T-helper 1 cell treated with Interleukin-12 subunit alpha and Interleukin-12 subunit beta and Interleukin-4 antibody, amounts not matched to agents 30 ng/mL and 1 ng/mL, for 36 hours (primary cell): ENCODE data around the gene XPNPEP2. TPM values are rescaled to one million over a fixed set of nuclear protein-coding genes. Genes with fewer than 3 reads are reported as not detected.

Experiments
- intact Hi-C: fragments of 100-400 bp; cut with micrococcal nuclease; formaldehyde crosslinking; loops from one replicate; pipeline ENCODE4 v1.15.1; 2024
- total RNA-seq: library from RNA; stranded (reverse); gene quantifications from 2 replicates; pipeline ENCODE4 v1.2.3, GENCODE V29; 2022

XPNPEP2 gene, protein sequence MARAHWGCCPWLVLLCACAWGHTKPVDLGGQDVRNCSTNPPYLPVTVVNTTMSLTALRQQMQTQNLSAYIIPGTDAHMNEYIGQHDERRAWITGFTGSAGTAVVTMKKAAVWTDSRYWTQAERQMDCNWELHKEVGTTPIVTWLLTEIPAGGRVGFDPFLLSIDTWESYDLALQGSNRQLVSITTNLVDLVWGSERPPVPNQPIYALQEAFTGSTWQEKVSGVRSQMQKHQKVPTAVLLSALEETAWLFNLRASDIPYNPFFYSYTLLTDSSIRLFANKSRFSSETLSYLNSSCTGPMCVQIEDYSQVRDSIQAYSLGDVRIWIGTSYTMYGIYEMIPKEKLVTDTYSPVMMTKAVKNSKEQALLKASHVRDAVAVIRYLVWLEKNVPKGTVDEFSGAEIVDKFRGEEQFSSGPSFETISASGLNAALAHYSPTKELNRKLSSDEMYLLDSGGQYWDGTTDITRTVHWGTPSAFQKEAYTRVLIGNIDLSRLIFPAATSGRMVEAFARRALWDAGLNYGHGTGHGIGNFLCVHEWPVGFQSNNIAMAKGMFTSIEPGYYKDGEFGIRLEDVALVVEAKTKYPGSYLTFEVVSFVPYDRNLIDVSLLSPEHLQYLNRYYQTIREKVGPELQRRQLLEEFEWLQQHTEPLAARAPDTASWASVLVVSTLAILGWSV
- total RNA-seq: 0.61 and 0.88 TPM in 2 replicates

DNA sequence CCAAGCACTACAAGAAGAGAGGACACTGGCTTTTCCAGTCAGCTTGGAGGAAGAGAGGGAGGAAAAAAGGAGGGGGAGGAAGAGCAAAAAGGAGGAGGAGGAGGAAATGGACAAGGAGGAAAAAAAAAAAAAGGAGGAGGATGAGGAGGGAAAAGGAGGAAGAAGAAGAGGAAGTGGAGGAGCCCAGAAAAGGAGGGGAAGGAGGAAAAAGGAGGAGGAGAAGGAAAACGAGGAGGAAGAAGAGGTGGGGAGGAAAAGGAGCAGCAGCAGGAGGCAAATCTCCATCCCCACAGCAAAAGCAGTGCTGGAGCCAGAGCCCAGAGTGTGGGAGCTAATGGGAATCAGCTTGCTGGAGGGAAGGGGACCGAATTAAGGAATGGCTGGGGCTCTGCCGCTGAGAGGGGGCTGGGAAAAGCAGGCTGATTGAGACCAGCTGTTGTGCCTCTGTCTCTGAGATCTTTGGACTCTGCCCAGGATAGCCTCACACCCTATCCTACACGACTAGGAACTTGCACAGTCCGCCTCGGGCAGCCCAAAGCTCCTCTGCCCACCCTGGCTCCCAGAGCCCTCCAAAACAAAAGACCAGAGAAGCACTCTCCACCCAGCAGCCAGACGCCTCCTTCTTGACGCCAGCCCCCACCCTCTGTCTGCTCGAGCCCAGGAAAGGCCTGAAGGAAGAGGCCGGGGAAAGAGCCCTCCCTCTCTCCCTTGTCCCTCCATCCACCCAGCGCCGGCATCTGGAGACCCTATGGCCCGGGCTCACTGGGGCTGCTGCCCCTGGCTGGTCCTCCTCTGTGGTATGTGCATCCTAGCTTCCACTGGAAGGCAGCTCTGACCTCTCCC, at the start of gene XPNPEP2:
TSS of gene XPNPEP2 (plus strand) at position 514 of the 843 bp plus-strand sequence. CDS start at position 749, 235 bp downstream.
- intact Hi-C loops: no loop called here

DNA sequence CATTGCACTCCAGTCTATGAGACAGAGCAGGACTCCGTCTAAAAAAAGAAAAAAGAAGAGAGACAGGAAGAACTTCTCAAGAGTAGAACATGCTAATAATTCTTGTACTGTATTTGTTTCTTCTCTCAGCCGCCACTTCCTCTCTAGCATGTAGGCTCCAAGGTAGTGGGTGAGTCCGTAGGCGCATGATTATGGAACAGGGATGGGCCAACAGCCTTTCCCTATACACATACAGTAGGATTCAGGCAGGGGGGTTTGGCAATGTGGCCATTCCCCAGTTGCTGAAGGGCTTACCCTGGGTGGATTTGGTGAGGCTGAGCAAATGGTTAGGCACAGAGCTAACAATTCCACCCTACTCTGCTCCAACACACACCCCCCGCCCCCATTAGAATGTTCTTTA, 49.0 kb upstream of the XPNPEP2 start:
- intact Hi-C loops: no loop called here

DNA sequence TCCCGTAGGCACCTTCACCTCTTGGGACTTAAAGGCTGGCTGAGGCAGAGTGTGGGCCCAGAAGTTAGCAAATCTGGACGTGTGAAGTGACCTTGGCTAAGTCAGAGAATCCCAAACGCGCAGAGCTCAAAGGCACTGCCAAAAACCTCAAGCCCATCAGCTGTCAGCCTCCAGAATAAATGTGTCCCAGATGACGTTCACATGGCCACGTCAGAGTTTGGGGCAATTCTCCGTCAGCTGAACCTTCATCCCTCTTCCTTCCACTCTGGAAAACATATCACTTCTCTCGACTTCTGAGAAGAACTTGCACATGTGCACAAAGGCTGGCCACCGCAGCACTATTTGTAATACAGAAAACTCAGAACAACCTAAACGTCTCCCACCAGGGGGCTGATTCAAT, 48.3 kb upstream of the XPNPEP2 start:
- intact Hi-C loops: no loop called here

DNA sequence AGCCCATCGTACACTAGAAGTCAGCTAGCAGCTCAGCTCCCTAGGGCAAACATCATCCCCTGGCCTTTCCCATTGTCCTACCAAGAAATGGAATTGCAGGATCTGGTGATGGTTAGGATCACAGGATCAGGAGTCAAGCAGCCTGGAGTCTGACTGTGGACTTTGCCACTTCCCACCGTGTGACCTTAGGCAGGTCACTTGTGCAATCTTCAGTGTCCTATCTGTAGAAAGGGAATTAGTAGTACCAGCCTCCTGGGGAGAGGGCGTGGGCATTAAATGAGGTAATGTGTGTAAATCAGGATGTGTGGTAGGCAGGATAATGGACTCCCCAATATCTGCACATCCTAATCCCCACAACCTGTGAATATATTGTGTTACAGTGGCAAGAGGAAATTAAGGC, 45.4 kb upstream of the XPNPEP2 start:
- intact Hi-C loops: no loop called here

DNA sequence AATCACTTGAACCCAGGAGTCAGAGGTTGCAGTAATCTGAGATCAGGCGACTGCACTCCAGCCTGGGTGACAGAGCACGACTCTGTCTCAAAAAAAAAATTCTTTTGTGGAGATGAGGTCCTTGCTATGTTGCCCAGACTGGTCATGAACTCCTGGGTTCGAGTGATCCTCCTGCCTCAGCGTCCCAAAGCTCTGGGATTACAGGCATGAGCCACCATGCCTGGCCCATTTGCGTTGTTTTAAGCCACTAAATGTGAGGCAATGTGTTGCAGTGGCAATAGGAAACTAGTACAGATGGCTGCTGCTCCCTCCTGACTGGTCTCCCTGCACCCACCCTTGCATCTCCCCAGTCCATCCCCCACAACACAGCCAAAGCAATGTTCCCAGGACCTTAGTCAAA, 44.0 kb upstream of the XPNPEP2 start:
- intact Hi-C loops: no loop called here

DNA sequence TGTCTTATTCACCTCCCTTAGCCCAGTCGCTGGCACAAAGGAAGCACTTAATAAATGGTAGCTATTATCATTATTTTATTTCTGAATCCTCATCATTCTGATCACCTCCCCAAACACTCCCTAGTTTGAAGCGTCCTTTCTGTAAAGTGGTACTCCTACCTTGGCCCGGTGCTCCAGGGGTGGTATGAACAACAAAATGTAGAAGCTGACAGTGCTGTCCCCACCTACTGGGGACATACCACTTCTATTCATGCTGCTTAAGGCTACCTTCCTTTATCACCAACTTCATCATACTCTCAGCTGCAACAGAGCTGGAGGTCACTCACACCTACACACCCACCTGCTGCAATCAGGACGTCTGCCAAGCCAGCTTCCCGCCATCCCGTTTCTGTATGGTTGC, 43.2 kb upstream of the XPNPEP2 start:
- intact Hi-C loops: no loop called here

DNA sequence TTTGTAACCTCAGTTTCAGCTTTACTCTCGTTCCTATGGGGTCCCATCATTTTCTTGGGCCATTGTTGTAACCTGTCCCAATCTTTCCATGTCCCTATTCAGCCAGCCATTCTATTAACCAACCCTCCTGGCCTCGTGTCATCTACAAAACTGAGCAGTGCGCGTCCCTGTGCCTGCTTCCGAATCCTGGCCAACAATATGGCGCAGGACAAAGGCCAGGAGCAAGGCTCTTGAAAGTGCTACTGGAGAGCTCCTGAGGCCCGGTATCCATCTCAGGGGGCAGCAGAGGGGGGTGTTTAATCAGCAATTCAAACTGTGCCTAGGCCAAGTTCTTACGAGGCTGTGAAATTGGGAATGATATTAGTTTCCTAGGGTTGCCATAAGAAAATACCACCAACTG, 42.8 kb upstream of the XPNPEP2 start:
- intact Hi-C loops: no loop called here

DNA sequence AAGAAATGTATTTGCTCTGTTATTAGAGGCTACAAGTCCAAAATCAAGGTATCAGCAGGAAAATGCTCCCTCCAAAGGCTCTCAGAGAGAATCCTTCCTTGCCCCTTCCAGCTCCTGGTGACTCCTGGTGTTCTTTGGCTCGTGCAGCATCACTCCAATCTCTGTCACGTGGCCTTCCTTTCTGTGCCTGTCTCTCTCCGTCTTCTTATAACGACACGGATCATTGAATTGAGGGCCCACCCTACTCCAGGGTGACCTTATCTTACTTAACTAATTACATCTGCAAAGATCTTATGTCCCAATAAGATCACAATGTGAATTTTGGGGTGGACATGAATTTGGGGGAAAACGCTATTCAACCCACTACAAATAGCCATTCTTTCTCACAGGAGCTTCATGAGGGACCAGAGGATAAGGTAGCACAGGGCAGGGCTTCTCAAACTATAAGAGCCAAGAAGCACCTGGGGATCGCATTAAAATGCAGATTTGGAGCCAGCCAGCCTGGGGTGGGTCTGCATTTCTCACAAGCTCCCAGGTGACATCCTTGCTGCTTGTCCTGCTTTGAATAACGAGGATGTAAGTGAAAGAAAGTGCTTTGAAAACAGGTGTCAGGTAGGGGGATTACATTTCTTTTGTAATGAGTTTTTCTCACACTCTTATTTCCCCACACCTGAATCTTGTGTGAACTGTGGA, 42.2 kb upstream of the XPNPEP2 start:
- intact Hi-C loops: no loop called here

DNA sequence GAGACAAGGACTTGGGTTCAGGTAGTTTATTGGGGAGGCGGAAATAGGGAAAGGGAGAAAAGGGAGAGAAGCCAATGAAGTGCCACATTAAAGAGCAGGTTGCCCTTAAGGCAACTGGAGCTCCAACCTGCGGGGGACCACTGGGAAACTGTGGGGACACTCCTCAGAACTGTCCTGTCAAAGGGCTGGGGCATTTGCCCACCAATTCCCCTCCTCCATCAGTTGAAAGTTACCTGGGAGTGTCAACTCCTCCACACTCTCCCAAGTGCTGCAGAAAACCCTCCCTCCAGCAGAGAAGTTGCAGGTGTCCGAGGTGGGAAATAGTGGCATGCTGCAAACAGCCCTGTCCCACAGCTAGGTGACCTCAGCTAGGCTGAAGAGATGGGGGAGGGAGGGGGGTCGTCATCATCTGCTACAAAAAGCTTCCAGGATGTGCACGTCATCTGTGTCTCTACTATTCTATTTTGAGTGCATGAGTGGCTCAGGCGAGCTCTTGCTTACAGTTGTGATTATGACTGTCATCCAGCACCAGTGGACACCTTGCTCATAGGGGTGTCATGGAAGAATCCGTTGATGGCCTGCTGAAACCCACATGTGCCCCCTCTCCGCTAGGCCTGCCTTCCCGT, 41.5 kb upstream of the XPNPEP2 start:
- intact Hi-C loops: no loop called here

DNA sequence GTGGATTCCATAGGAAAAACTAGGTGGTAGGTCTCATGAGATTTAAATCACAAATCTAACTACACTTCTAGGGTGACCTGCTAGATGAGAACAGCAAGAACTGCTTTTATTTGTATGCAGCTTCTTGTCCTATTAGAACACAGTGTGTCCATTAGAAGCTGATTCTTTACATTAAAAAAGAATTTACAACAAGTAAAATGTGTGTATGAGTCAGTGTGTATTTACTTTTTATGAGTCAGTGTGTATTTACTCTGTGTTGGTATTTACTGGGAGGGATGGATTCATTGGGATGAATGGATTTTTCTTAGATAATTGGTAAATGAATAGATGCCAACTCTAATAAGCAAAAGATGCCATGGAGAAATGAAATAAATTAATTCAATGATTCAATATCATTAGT, 40.6 kb upstream of the XPNPEP2 start:
- intact Hi-C loops: no loop called here

DNA sequence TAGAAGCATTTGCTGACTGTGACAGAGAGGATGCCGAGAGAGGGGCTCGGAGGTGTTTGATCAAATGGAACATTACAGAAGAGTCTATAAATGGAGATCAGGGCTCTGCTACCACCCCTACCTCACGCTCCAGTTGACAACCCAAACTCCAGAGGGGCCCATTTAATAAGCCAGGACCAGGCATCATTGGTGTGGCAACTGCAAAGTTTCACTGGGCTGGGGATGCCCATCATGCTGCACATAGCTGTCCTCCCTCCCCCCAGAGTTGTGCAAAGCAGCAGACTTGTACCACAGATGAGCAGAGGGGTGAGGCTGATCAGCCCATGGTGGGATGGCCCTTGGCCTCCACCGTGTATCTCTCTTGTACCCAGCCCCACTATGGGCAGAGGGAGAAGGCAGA, 38.2 kb upstream of the XPNPEP2 start:
- intact Hi-C loops: no loop called here

DNA sequence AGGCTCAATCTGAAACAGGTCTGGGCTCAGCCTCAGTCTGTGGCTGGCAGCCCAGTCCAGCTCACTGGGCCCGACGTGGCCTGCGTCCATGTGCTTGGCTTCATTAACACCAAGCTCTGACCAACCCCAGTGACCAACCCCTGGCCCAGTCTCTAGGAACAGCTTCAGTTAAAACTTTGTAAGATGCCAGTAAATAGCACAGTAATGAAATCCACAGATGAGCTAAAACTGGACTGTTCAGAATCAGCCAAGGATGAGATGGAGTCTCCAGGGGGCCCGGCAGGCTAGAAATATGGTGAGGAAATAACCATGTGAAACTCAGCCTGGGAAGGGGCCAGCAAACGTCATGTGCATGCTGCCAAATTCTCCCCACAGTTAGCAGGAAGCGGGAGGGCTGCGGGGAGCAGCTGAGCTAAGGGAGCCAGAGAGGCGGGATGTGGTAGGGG, 37.1 kb upstream of the XPNPEP2 start:
- intact Hi-C loops: no loop called here

DNA sequence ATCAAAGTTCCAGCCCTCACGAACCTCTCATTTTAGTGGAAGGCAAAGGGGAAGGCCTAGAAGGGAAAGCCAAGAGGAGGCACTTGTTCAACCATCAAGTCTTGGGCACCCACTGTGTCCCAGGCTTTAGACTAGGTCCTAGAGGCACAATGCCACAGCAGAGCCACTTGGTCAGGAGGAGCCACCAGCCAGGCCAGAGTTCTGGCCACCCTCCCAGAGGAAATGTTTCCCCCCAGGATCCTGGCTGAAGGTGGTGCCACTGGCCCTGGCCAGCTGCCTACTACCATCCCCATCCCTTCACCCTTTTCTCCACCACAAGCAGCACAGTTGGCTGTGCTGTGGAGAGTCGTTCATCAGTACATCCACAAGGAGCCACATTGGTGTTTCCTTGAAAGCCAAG, 34.3 kb upstream of the XPNPEP2 start:
- intact Hi-C loops: no loop called here

DNA sequence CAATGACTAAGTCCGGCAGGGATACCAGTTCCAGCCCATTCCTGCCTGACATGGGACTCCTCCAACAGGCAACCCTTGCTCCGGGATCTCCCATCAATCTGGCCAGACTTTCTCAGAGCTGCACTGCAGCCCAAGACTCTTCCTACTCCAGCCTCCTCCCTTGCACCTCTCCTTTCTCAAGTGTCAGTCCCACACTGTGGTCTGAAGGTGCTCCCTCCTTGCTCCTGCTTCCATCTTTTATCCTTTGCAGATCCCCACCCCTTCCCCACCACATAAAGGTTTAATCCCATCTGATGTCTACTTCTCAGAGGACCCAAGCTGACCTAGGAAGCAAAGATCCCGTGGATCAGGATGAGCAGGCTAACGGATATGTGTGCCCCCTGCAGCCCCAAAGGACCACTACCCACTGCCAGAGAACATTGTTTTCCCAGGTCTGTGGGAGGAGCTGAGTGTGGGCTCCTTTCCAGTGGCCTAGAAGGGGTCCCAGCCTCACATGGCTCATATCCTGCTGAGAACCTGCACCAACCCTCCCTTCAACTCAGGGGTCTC, 33.3 kb upstream of the XPNPEP2 start:
- intact Hi-C loops: no loop called here

DNA sequence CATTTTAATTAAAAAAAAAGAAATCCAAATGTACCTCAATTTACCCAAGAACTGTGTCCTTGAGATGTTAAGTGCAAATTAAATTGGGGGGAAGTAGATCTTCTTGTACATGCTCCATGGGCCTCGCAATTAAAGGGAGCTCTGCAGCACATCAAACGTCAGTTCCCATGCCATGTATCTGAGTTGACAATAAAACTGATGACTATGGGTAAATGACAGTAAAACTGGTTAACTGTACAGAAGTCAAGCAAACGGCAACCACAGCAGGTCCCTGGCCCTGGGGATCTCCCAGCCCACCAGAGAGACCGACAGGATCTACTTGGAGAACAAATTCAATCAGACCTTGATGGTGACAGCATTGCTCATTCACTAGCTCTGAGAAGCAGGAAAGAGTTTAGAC, 32.8 kb upstream of the XPNPEP2 start:
- intact Hi-C loops: no loop called here

DNA sequence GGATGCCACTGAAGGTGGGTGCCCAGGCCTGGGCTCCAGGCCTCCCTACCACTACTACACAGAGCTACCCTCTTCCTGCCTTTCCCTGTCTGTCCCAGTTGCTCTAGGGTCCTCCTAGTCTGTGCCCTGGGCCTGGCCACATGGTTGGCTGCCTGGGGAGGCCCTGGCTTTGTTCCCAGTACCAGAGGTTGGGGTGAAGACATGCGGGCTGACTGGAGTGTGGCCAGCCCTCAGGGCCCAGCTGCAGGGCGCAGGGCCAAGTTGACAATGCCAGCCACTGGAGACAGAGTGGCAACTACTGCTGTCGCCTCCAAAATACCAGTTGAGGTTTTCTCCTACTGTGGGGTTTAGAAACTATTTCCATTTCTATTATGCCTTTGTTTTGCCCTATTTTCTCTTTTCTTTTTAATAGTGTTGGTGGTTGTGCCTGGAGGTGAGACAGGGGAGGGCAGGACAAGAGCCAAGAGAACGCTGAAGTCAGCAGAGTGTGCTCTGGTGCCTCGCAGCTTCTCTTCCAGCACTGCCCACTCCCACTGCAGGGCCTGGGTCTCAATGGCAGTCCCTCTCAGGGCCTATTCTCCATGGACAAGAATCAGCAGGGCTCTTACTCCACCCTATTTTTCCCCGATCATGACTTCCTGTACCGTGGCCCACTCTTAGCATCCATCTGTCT, 32.2 kb upstream of the XPNPEP2 start:
- intact Hi-C loops: no loop called here

DNA sequence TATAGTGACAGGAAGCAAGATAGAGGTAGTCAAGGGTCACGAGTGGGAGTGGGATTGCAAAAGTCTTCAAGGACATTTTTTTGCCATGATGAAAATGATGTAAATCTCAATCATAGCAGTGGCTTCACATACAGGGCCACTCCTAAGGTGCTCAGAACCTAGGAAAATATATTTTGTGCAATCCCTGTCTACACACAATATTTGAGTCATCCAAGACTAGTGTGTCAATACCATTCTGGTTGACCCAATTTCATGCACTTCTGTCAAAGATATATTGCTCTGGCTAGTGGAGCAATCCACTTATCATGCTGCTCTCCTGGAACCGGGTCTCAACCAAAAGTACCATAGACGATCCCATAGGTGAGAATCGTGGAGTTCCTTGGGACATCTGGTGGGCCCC, 24.2 kb upstream of the XPNPEP2 start:
- intact Hi-C loops: no loop called here

DNA sequence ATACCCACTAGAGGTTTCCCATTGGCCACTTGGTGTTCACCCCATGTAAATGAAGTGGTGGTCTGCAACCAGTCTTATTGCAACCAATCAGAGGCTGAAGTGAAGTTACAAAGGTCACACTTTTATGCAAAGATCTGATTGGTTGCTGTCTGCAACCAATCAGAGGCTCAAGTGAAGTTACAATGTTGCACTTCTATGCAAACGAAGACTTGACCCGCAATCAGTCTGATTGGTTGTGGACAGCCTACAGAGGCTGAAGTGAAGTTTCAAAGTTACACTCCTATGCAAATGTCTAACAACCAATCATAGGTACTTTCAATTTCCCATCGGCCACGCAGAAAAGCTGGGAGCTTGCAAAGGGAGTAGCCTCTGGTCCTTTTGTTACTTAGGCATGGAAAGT, 22.3 kb upstream of the XPNPEP2 start:
- intact Hi-C loops: no loop called here

DNA sequence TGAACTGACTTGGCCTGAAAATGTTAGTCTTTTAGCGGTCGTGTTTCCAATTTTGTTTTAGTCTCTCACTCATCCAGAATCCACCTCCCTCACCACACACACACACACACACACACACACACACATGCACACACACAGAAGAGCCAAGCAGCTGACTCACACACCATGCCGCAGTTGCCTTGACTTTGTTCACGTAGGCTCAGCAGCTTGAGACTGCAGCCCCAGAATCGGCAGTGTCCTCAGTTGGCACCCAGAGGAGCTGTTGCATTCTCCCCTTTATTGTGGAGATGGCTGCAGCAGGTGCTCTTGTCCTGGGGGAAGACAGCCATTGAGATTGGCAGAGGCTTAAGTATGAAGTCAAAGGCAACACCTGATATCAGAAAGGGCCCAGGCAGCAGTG, 20.9 kb upstream of the XPNPEP2 start:
- intact Hi-C loops: no loop called here

DNA sequence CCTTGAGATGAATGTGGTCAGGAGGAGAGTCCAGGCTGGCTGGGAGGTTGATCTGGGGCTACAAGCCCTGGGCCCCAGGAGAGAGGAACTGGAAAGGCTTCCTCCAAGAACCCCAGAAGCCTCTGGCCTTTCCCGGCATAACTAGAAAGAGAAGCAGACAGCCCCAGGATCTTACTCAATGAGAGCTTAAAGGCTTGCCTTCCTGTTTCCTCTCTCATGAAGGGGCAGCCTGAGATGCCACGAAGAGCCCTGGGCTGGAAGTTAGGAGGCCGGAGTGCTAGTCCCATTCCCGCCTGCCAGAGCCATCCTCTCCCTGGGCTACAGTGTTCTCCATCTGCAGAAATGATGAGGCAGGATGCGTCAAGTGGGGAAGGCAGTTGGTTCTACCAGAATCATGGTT, 20.1 kb upstream of the XPNPEP2 start:
- intact Hi-C loops: no loop called here
